ENCODE data around the gene TMEM39A. TPM values are rescaled to one million over a fixed set of nuclear protein-coding genes. Genes with fewer than 3 reads are reported as not detected.

TMEM39A gene
- total RNA-seq, 1 experiment from 2014 or later: 40.2 TPM

GRCh38 chr3:119456469-119456868 is 6.9 kb downstream of the TMEM39A start:
- Histone ChIP-seq H3K4me1 (ENCODE audit: control insufficient read depth in 1 of 2, insufficient read depth in 2 of 2, low read length in 2 of 2) (no peaks in the 10 kb centered on the region), H3K4me3 (replicated peaks in 1 of 2; ENCODE audit: low read depth in 1 of 2, low read length in 2 of 2) (no peak overlapping the region), H3K79me2 (ENCODE audit: insufficient read depth, low read length) (peaks cover 56% of the 10 kb centered on the region), H3K9ac (ENCODE audit: low read length) (no peak overlapping the region), H3K36me3 (ENCODE audit: control insufficient read depth in 1 of 2, insufficient read depth in 2 of 2, low read length in 2 of 2) (peaks cover 34 to 57% of the 10 kb centered on the region in 2 experiments), H3K9me2 (ENCODE audit: insufficient read depth) (no peaks in the 10 kb centered on the region), H3K9me3 (ENCODE audit: control insufficient read depth in 1 of 2, insufficient read depth in 1 of 2, low read depth in 1 of 2, low read length in 2 of 2) (no peaks in the 10 kb centered on the region), H2AFZ (ENCODE audit: low read depth, low read length, poor library complexity, severe bottlenecking) (no peak overlapping the region), H3K27me3 (ENCODE audit: insufficient read depth, low read length) (no peaks in the 10 kb centered on the region), H3K27ac (ENCODE audit: low read depth, low read length) (no peak overlapping the region), H3K4me2 (ENCODE audit: low read length) (no peak overlapping the region), H4K20me1 (ENCODE audit: insufficient read depth) (no peaks in the 10 kb centered on the region)
- ChIA-PET CTCF (no interaction called here), POLR2A (no interaction called here), RAD21 (ENCODE audit: low non-redundant PET in 1 of 2, low total read pairs in 2 of 2, uncharacterized antibody in 2 of 2, unreplicated experiment in 2 of 2) (no interaction called here)
- DNase-seq (ENCODE audit: low read depth, low spot score) (no peak), ATAC-seq (no peak)
- TF ChIP-seq TCF7L2 (IDR thresholded peaks at IDR 0.05; ENCODE audit: borderline replicate concordance, extremely low read depth, insufficient read depth, insufficient read length) (no peak), EZH2phosphoT487 (IDR thresholded peaks at IDR 0.05; ENCODE audit: borderline replicate concordance) (no peak), YY1 (IDR thresholded peaks at IDR 0.05; ENCODE audit: extremely low read depth, insufficient replicate concordance, low read depth, low read length) (no peak), CEBPB (IDR thresholded peaks at IDR 0.05; ENCODE audit: low read depth) (no peak), FOSL1 (IDR thresholded peaks at IDR 0.05; ENCODE audit: low read depth) (no peak), SIN3A (IDR thresholded peaks at IDR 0.05; ENCODE audit: low read depth) (no peak), ELF1 (IDR thresholded peaks at IDR 0.05; ENCODE audit: borderline replicate concordance, low read depth) (no peak), SP1 (IDR thresholded peaks at IDR 0.05; ENCODE audit: low read depth) (no peak), CTCF (IDR thresholded peaks at IDR 0.05 in 2 of 3, conservative IDR thresholded peaks at IDR 0.05 in 1 of 3; ENCODE audit: borderline replicate concordance in 1 of 3, insufficient read depth in 1 of 3, low read depth in 2 of 3, low read length in 2 of 3) (no peak), SRF (IDR thresholded peaks at IDR 0.05; ENCODE audit: low read depth) (no peak), ZFX (IDR thresholded peaks at IDR 0.05) (no peak), JUND (IDR thresholded peaks at IDR 0.05) (no peak)
- TF ChIP-seq, protein P1, sequence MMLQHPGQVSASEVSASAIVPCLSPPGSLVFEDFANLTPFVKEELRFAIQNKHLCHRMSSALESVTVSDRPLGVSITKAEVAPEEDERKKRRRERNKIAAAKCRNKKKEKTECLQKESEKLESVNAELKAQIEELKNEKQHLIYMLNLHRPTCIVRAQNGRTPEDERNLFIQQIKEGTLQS (IDR thresholded peaks at IDR 0.05): no peak
- intact Hi-C loops (cut with micrococcal nuclease): no loop called here
- BruUV-seq (replicated peaks): no TSS peak
